GM12864 (cell line): ENCODE results near the gene SALL4.

Source experiments
- DNase-seq: peaks from one replicate; pipeline ENCODE4 v3.0.0-alpha.2; 2011; ENCODE audit warnings: low read depth
- H3K4me3 ChIP-seq: 2 replicates; pipeline ENCODE4 v1.5.1; 2011; ENCODE audit warnings: mild to moderate bottlenecking, low read depth, low read length, control low read depth
- CTCF ChIP-seq: IDR thresholded peaks from 2 replicates; pipeline ENCODE4 v1.5.1; 2011; ENCODE audit warnings: low read depth, mild to moderate bottlenecking, moderate library complexity, low read length, control low read depth, inconsistent platforms; ENCODE audit errors: missing control alignments

The SALL4 gene

GRCh38 chr20:51797357-51798025, 4.8 kb downstream of the SALL4 start:
- DNase-seq, result no peak
- no peak overlapping the region for H3K4me3 ChIP-seq
- TF ChIP-seq CTCF, result no peak

- H3K4me3 ChIP-seq, result no peak overlapping the region
- no peak for TF ChIP-seq CTCF
- no peak for DNase-seq
Measured at GRCh38 chr20:51796340-51796739, 6.0 kb downstream of the SALL4 start.

GRCh38 chr20:51792960-51793359, 9.4 kb downstream of the SALL4 start:
- DNase-seq, result no peak
- H3K4me3 ChIP-seq, result no peak overlapping the region
- TF ChIP-seq CTCF, result no peak

GRCh38 chr20:51791626-51792025, 10.7 kb downstream of the SALL4 start:
- no peak for TF ChIP-seq CTCF
- no peak overlapping the region for H3K4me3 ChIP-seq
- no peak for DNase-seq

- DNase-seq, result no peak
- TF ChIP-seq CTCF, result no peak
- H3K4me3 ChIP-seq, result no peak overlapping the region
Measured at GRCh38 chr20:51790256-51790655, 12.1 kb downstream of the SALL4 start.

GRCh38 chr20:51789434-51789833, 12.9 kb downstream of the SALL4 start:
- no peak for TF ChIP-seq CTCF
- no peak overlapping the region for H3K4me3 ChIP-seq
- DNase-seq, result no peak

GRCh38 chr20:51788822-51789221, 13.5 kb downstream of the SALL4 start:
- no peak overlapping the region for H3K4me3 ChIP-seq
- no peak for DNase-seq
- TF ChIP-seq CTCF, result no peak
